Skeletal muscle satellite cell (primary cell): ENCODE measurements around the gene CCNL2.
"Not testable (repeated sequence)": the region's sequence is repeated elsewhere in the genome, so short reads cannot be mapped to it uniquely, and the experiment has no call there.

Source experiments
- H3K27me3 ChIP-seq: 2 replicates; pipeline ENCODE4 v1.7.0; 2013; ENCODE audit warnings: low read length; ENCODE audit not compliant: control insufficient read depth, insufficient read depth
- H3K36me3 ChIP-seq: 2 replicates; pipeline ENCODE4 v1.7.0; 2013; ENCODE audit warnings: mild to moderate bottlenecking, control low read depth, low read length; ENCODE audit not compliant: insufficient read depth
- H3K4me1 ChIP-seq: 2 replicates; pipeline ENCODE4 v1.7.0; 2013; ENCODE audit warnings: low read length; ENCODE audit not compliant: control insufficient read depth, insufficient read depth
- H3K4me2 ChIP-seq: 2 replicates; pipeline ENCODE4 v1.7.0; 2013; ENCODE audit warnings: mild to moderate bottlenecking, low read length
- H3K4me3 ChIP-seq: 2 replicates; pipeline ENCODE4 v1.7.0; 2013; ENCODE audit warnings: low read length
- H3K9ac ChIP-seq: 2 replicates; pipeline ENCODE4 v1.7.0; 2013; ENCODE audit warnings: mild to moderate bottlenecking, low read depth, low read length, moderate library complexity
- H3K9me3 ChIP-seq: replicated peaks from 2 replicates; pipeline ENCODE4 v1.7.0; 2013; ENCODE audit warnings: mild to moderate bottlenecking, control low read depth, low read length

The CCNL2 gene

GRCh38 chr1:1387098-1388077 is 11.7 kb downstream of the CCNL2 start:
- Histone ChIP-seq H3K4me3 (no peak overlapping the region), H3K36me3 (peaks cover 69% of the 10 kb centered on the region), H3K4me1 (no peaks in the 10 kb centered on the region), H3K4me2 (no peak overlapping the region), H3K27me3 (no peaks in the 10 kb centered on the region), H3K9me3 (no peaks in the 10 kb centered on the region), H3K9ac (no peak overlapping the region)

- Histone ChIP-seq H3K4me2 (no peak overlapping the region), H3K9ac (no peak overlapping the region), H3K27me3 (no peaks in the 10 kb centered on the region), H3K4me1 (no peaks in the 10 kb centered on the region), H3K4me3 (no peak overlapping the region), H3K36me3 (peaks cover 54% of the 10 kb centered on the region), H3K9me3 (no peaks in the 10 kb centered on the region)
These were observed 13.2 kb downstream of the CCNL2 start for GRCh38 chr1:1385931-1386330.

- not testable (repeated sequence) for H3K9me3 ChIP-seq, H3K4me3 ChIP-seq, H3K4me2 ChIP-seq, H3K4me1 ChIP-seq, H3K9ac ChIP-seq, H3K27me3 ChIP-seq
- peaks cover 48% of the 10 kb centered on the region for H3K36me3 ChIP-seq
These were observed 13.8 kb downstream of the CCNL2 start for GRCh38 chr1:1385339-1385738.

- Histone ChIP-seq H3K4me2 (no peak overlapping the region), H3K4me3 (no peak overlapping the region), H3K4me1 (no peaks in the 10 kb centered on the region), H3K36me3 (peaks cover 19% of the 10 kb centered on the region), H3K9ac (no peak overlapping the region), H3K9me3 (no peaks in the 10 kb centered on the region), H3K27me3 (no peaks in the 10 kb centered on the region)
These were observed 17.8 kb downstream of the CCNL2 start for GRCh38 chr1:1381294-1381693.

GRCh38 chr1:1380860-1381259 is 18.3 kb downstream of the CCNL2 start:
- Histone ChIP-seq H3K4me2 (no peak overlapping the region), H3K4me3 (no peak overlapping the region), H3K9me3 (no peaks in the 10 kb centered on the region), H3K36me3 (peaks cover 18% of the 10 kb centered on the region), H3K9ac (no peak overlapping the region), H3K4me1 (peaks cover 4% of the 10 kb centered on the region), H3K27me3 (no peaks in the 10 kb centered on the region)

- Histone ChIP-seq H3K9me3 (no peaks in the 10 kb centered on the region), H3K4me3 (no peak overlapping the region), H3K27me3 (no peaks in the 10 kb centered on the region), H3K4me2 (no peak overlapping the region), H3K36me3 (peaks cover 18% of the 10 kb centered on the region), H3K9ac (no peak overlapping the region), H3K4me1 (peaks cover 15% of the 10 kb centered on the region)
These were observed 21.5 kb downstream of the CCNL2 start for GRCh38 chr1:1377540-1378205.

GRCh38 chr1:1376551-1377226 is 22.4 kb downstream of the CCNL2 start:
- H3K4me3 ChIP-seq, result no peak overlapping the region
- H3K9ac ChIP-seq, result no peak overlapping the region
- H3K27me3 ChIP-seq, result no peaks in the 10 kb centered on the region
- peaks cover 23% of the 10 kb centered on the region for H3K4me1 ChIP-seq
- peak overlapping the region; percentile 72 for H3K4me2 ChIP-seq
- H3K9me3 ChIP-seq, result no peaks in the 10 kb centered on the region
- peaks cover 18% of the 10 kb centered on the region for H3K36me3 ChIP-seq

GRCh38 chr1:1374929-1375662 is 24.0 kb downstream of the CCNL2 start, which contains the start of gene AURKAIP1:
TSS of gene AURKAIP1 (minus strand) at chr1:1375207. CDS start at chr1:1374756, 451 bp downstream.
- Histone ChIP-seq H3K4me3 (peak within 1 kb of the TSS; percentile 94), H3K36me3 (peaks cover 18% of the 10 kb centered on the region)

GRCh38 chr1:1374589-1374928 is 24.6 kb downstream of the CCNL2 start:
- H3K27me3 ChIP-seq, result no peaks in the 10 kb centered on the region
- peak overlapping the region; percentile 99 for H3K4me2 ChIP-seq
- peaks cover 28% of the 10 kb centered on the region for H3K4me1 ChIP-seq
- peaks cover 18% of the 10 kb centered on the region for H3K36me3 ChIP-seq
- no peaks in the 10 kb centered on the region for H3K9me3 ChIP-seq
- H3K9ac ChIP-seq, result peak overlapping the region; percentile 99
- peak overlapping the region; percentile 94 for H3K4me3 ChIP-seq

More at GRCh38 chr1:1374929-1375662, 24.0 kb downstream of the CCNL2 start, which contains the start of gene AURKAIP1:
- H3K4me2 ChIP-seq, result peak within 1 kb of the TSS; percentile 99
- H3K27me3 ChIP-seq, result no peaks in the 10 kb centered on the region
- H3K9me3 ChIP-seq, result no peaks in the 10 kb centered on the region
- peaks cover 28% of the 10 kb centered on the region for H3K4me1 ChIP-seq
- H3K9ac ChIP-seq, result peak within 1 kb of the TSS; percentile 99

- Histone ChIP-seq H3K4me1 (peaks cover 28% of the 10 kb centered on the region), H3K36me3 (peaks cover 18% of the 10 kb centered on the region), H3K27me3 (no peaks in the 10 kb centered on the region), H3K9me3 (no peaks in the 10 kb centered on the region), H3K4me3 (peak overlapping the region; percentile 94), H3K9ac (peak overlapping the region; percentile 99), H3K4me2 (peak overlapping the region; percentile 99)
These were observed 25.1 kb downstream of the CCNL2 start for GRCh38 chr1:1373815-1374588.
